Measurements from ENCODE around the gene STXBP6. TPM values are rescaled to one million over a fixed set of nuclear protein-coding genes. Genes with fewer than 3 reads are reported as not detected.

Gene STXBP6
- total and polyA plus RNA-seq, 10 of the 15 experiments (the other 5 are each of a cell fraction or from before 2014, with no cell fraction given) = 1.2 to 47.3 (median 1.9) TPM

DNA sequence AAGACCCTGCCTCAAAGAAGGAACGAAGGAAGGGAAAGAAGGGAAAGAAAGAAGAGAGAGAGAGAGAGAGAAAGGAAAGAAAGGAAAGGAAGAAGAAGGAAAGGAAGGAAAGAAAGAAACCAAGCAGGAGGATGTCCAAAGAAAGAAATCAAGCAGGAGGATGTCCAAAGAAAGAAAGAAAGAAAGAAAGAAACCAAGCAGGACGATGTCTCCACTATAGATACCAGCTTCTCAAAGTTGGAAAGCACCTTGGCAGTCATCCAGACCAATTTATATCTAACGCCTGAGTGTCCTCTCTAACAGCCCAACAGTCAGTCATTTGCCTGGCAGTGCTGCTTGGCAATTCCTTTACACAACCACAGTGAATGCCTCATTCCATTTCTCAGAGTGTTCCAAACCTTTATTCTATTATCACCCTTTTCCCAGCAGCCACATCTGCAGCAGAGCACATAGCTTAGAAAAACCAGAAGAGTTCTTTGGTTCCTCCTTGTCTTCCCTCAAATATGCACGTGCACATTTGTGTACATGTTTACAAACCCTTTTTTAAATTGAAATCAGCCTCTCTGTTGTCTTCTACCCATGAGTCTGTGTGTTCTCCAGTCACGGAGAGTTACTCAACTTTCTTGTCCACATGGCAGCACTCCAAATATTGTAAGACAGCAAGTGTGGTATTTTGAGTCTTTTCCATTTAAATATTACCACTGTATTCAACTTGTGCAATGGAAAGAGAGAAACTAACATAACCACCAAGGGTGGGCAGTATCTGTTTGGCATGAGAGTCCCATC is 138.4 kb downstream of the STXBP6 start (continued):
- TF ChIP-seq, protein P1, sequence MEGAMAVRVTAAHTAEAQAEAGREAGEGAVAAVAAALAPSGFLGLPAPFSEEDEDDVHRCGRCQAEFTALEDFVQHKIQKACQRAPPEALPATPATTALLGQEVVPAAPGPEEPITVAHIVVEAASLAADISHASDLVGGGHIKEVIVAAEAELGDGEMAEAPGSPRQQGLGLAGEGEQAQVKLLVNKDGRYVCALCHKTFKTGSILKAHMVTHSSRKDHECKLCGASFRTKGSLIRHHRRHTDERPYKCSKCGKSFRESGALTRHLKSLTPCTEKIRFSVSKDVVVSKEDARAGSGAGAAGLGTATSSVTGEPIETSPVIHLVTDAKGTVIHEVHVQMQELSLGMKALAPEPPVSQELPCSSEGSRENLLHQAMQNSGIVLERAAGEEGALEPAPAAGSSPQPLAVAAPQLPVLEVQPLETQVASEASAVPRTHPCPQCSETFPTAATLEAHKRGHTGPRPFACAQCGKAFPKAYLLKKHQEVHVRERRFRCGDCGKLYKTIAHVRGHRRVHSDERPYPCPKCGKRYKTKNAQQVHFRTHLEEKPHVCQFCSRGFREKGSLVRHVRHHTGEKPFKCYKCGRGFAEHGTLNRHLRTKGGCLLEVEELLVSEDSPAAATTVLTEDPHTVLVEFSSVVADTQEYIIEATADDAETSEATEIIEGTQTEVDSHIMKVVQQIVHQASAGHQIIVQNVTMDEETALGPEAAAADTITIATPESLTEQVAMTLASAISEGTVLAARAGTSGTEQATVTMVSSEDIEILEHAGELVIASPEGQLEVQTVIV (IDR thresholded peaks at IDR 0.05; ENCODE audit: borderline replicate concordance, partially characterized antibody) = peak; percentile 31
- TF ChIP-seq RB1 (IDR thresholded peaks at IDR 0.05; ENCODE audit: borderline replicate concordance) (no peak), MTA3 (IDR thresholded peaks at IDR 0.05; ENCODE audit: borderline replicate concordance, low read length) (no peak)

DNA sequence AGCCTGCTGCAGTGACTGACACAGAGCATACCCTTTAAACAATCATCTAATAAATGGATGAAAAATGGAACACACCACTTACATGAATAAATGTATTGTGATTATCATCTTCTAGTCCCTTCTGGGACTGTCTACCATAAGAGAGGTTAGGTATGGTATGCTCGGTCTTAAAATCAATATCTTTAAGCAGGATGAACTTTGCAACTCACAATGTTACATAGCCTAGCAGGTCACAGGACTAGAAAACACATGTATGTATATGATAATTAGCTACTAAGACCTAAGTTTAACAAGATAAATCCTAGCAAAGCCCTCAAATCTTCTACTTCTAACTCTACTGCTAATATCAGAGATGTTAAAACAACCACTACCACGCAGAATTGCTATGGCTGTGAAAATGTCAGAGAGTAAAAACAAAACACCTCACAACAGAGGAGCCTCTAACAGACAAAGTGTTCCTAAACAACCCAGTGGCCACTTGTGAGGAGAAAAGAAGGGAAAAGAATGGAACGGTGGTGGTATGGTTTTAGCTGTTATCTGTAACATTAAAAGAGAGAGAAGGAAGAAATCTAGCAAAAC is 139.4 kb downstream of the STXBP6 start:
- RAD21 ChIA-PET (ENCODE audit: unreplicated experiment) = interaction anchor here (0.8 to 5.8 kb wide), 13 partner anchors 9 to 119 kb away, joined by 3 to 28 read pairs (median 4); no protein-coding TSS in a partner anchor
- no peaks in the 10 kb centered on the region for H4K20me1 ChIP-seq (ENCODE audit: control insufficient read depth, insufficient read depth)
- H3K4me3 ChIP-seq = no peak overlapping the region
- BruUV-seq (replicated peaks) = no TSS peak
- H3K27me3 ChIP-seq (replicated peaks in 1 of 2; ENCODE audit: control insufficient read depth in 2 of 2, insufficient read depth in 2 of 2, low read length in 1 of 2) = no peaks in the 10 kb centered on the region
- DNase-seq (ENCODE audit: low read depth, low spot score) = no peak
- H3K36me3 ChIP-seq (ENCODE audit: control insufficient read depth in 2 of 2, insufficient read depth in 2 of 2, low read length in 1 of 2) = no peaks in the 10 kb centered on the region
- intact Hi-C loops (cut with micrococcal nuclease; ENCODE audit: unreplicated experiment) = no loop called here
- no peak for FAIRE-seq
- no peaks in the 10 kb centered on the region for H3K79me2 ChIP-seq (ENCODE audit: control insufficient read depth, insufficient read depth, low read length)
- no peak overlapping the region for H3K9ac ChIP-seq (ENCODE audit: control insufficient read depth, insufficient read depth, low read length)
- POLR2A ChIA-PET = interaction anchor here (1.4 to 3.5 kb wide), 6 partner anchors 9 to 43 kb away, joined by 3 to 14 read pairs (median 3); no protein-coding TSS in a partner anchor
- no peak overlapping the region for H3K4me2 ChIP-seq (ENCODE audit: control insufficient read depth, insufficient read depth)
- H3K4me1 ChIP-seq (ENCODE audit: control insufficient read depth, insufficient read depth, low read length) = no peaks in the 10 kb centered on the region
- 0% methylated on average over 3 of the region's 3 CpGs for WGBS (ENCODE audit: insufficient coverage, insufficient replicate concordance, low lambda C conversion rate, missing lambda C conversion rate)
- H2AFZ ChIP-seq (ENCODE audit: control insufficient read depth, low read depth, low read length) = no peak overlapping the region
- CTCF ChIA-PET = interaction anchor here (1.1 to 2.5 kb wide), 10 partner anchors 9 to 168 kb away, joined by 3 to 11 read pairs (median 4); no protein-coding TSS in a partner anchor
- peak; percentile 9; the same call in 2 of the 3 replicates for ATAC-seq
- no peaks in the 10 kb centered on the region for H3K9me3 ChIP-seq (replicated peaks; ENCODE audit: control insufficient read depth, insufficient read depth, low read length)
- H3K27ac ChIP-seq (ENCODE audit: control insufficient read depth, insufficient read depth) = no peak overlapping the region
- in situ Hi-C loops (cut with MboI) = no loop called here
- SMC1A ChIA-PET (ENCODE audit: uncharacterized antibody, unreplicated experiment) = interaction anchor here (0.8 to 9.3 kb wide), 23 partner anchors 9 to 117 kb away, joined by 3 to 87 read pairs (median 4); no protein-coding TSS in a partner anchor
- TF ChIP-seq ASH2L (IDR thresholded peaks at IDR 0.05; ENCODE audit: borderline replicate concordance, low read depth) = no peak
- TF ChIP-seq ZNF274 (IDR thresholded peaks at IDR 0.05; ENCODE audit: insufficient read depth, insufficient read length) = no peak
- TF ChIP-seq, protein P2, sequence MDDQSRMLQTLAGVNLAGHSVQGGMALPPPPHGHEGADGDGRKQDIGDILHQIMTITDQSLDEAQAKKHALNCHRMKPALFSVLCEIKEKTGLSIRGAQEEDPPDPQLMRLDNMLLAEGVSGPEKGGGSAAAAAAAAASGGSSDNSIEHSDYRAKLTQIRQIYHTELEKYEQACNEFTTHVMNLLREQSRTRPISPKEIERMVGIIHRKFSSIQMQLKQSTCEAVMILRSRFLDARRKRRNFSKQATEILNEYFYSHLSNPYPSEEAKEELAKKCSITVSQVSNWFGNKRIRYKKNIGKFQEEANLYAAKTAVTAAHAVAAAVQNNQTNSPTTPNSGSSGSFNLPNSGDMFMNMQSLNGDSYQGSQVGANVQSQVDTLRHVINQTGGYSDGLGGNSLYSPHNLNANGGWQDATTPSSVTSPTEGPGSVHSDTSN (IDR thresholded peaks at IDR 0.05; ENCODE audit: insufficient replicate concordance, low read depth, low read length) = no peak
- TF ChIP-seq, protein P3, sequence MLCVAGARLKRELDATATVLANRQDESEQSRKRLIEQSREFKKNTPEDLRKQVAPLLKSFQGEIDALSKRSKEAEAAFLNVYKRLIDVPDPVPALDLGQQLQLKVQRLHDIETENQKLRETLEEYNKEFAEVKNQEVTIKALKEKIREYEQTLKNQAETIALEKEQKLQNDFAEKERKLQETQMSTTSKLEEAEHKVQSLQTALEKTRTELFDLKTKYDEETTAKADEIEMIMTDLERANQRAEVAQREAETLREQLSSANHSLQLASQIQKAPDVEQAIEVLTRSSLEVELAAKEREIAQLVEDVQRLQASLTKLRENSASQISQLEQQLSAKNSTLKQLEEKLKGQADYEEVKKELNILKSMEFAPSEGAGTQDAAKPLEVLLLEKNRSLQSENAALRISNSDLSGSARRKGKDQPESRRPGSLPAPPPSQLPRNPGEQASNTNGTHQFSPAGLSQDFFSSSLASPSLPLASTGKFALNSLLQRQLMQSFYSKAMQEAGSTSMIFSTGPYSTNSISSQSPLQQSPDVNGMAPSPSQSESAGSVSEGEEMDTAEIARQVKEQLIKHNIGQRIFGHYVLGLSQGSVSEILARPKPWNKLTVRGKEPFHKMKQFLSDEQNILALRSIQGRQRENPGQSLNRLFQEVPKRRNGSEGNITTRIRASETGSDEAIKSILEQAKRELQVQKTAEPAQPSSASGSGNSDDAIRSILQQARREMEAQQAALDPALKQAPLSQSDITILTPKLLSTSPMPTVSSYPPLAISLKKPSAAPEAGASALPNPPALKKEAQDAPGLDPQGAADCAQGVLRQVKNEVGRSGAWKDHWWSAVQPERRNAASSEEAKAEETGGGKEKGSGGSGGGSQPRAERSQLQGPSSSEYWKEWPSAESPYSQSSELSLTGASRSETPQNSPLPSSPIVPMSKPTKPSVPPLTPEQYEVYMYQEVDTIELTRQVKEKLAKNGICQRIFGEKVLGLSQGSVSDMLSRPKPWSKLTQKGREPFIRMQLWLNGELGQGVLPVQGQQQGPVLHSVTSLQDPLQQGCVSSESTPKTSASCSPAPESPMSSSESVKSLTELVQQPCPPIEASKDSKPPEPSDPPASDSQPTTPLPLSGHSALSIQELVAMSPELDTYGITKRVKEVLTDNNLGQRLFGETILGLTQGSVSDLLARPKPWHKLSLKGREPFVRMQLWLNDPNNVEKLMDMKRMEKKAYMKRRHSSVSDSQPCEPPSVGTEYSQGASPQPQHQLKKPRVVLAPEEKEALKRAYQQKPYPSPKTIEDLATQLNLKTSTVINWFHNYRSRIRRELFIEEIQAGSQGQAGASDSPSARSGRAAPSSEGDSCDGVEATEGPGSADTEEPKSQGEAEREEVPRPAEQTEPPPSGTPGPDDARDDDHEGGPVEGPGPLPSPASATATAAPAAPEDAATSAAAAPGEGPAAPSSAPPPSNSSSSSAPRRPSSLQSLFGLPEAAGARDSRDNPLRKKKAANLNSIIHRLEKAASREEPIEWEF (IDR thresholded peaks at IDR 0.05; ENCODE audit: insufficient replicate concordance, low read depth, low read length) = no peak
- TF ChIP-seq, protein P4, sequence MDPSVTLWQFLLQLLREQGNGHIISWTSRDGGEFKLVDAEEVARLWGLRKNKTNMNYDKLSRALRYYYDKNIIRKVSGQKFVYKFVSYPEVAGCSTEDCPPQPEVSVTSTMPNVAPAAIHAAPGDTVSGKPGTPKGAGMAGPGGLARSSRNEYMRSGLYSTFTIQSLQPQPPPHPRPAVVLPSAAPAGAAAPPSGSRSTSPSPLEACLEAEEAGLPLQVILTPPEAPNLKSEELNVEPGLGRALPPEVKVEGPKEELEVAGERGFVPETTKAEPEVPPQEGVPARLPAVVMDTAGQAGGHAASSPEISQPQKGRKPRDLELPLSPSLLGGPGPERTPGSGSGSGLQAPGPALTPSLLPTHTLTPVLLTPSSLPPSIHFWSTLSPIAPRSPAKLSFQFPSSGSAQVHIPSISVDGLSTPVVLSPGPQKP (IDR thresholded peaks at IDR 0.05; ENCODE audit: low read depth, low read length) = no peak
